RCC 7860 (cell line): ENCODE results near the gene IGFBP7.

ENCODE experiments used
- DNase-seq: peaks from one replicate; pipeline ENCODE4 v3.0.0-alpha.2; 2015; ENCODE audit warnings: low spot score
- FAIRE-seq: peaks from 2 replicates; lab custom pipeline; 2012; peaks lifted over from hg19 to GRCh38; lab: Jason Lieb, UNC

IGFBP7 gene

GRCh38 chr4:57044279-57044678 lies 65.9 kb downstream of the IGFBP7 start:
- no peak for FAIRE-seq
- no peak for DNase-seq

GRCh38 chr4:57043347-57044251 lies 66.6 kb downstream of the IGFBP7 start:
- FAIRE-seq = no peak

GRCh38 chr4:57042711-57043169 lies 67.4 kb downstream of the IGFBP7 start:
- DNase-seq = no peak
- FAIRE-seq = no peak

More at GRCh38 chr4:57043347-57044251, 66.6 kb downstream of the IGFBP7 start:
- no peak for DNase-seq

- DNase-seq = no peak
- no peak for FAIRE-seq
Observed at GRCh38 chr4:57041020-57041419, 69.2 kb downstream of the IGFBP7 start.

- DNase-seq (no peak), FAIRE-seq (no peak)
Observed at GRCh38 chr4:57040510-57040909, 69.7 kb downstream of the IGFBP7 start.

- FAIRE-seq (no peak), DNase-seq (no peak)
Observed at GRCh38 chr4:57039345-57039744, 70.8 kb downstream of the IGFBP7 start.

- DNase-seq (peak; percentile 24), FAIRE-seq (no peak)
Observed at GRCh38 chr4:57037982-57038604, 72.1 kb downstream of the IGFBP7 start.

- DNase-seq (no peak), FAIRE-seq (no peak)
Observed at GRCh38 chr4:57034520-57034919, 75.7 kb downstream of the IGFBP7 start.

GRCh38 chr4:57023104-57023503 lies 87.1 kb downstream of the IGFBP7 start:
- DNase-seq (peak; percentile 91), FAIRE-seq (peak; percentile 93)

GRCh38 chr4:57020467-57021101 lies 89.6 kb downstream of the IGFBP7 start:
- DNase-seq (peak; percentile 84), FAIRE-seq (peak; percentile 88)

GRCh38 chr4:57018980-57019379 lies 91.2 kb downstream of the IGFBP7 start:
- FAIRE-seq (no peak), DNase-seq (no peak)

- no peak for DNase-seq
- FAIRE-seq = no peak
Observed at GRCh38 chr4:57013543-57014120, 96.6 kb downstream of the IGFBP7 start.

- FAIRE-seq (no peak), DNase-seq (no peak)
Observed at GRCh38 chr4:56999751-57000150, 110.4 kb downstream of the IGFBP7 start.

- DNase-seq (no peak), FAIRE-seq (no peak)
Observed at GRCh38 chr4:56995525-56995924, 114.7 kb downstream of the IGFBP7 start.

GRCh38 chr4:56990109-56990905 lies 119.9 kb downstream of the IGFBP7 start:
- DNase-seq = no peak
- no peak for FAIRE-seq

- no peak for DNase-seq
- no peak for FAIRE-seq
Observed at GRCh38 chr4:56986952-56987351, 123.2 kb downstream of the IGFBP7 start.

- no peak for FAIRE-seq
- no peak for DNase-seq
Observed at GRCh38 chr4:56986192-56986591, 124.0 kb downstream of the IGFBP7 start.

GRCh38 chr4:56981795-56982201 lies 128.4 kb downstream of the IGFBP7 start:
- no peak for FAIRE-seq
- DNase-seq = peak; percentile 66
